ENCODE measurements around the gene SLIT3. TPM values are rescaled to one million over a fixed set of nuclear protein-coding genes. Genes with fewer than 3 reads are reported as not detected.

Gene SLIT3
- total and polyA plus RNA-seq, 2 donors (not counting 3 experiments of a cell fraction or from before 2014, with no cell fraction given), result 0.90 to 1.0 TPM

- H3K4me2 ChIP-seq (ENCODE audit: insufficient read depth, low read length), result no peak overlapping the region
- H3K9me1 ChIP-seq (replicated peaks; ENCODE audit: control insufficient read depth, extremely low read depth, insufficient read depth, low read length), result no peaks in the 10 kb centered on the region
- FAIRE-seq (no peak), DNase-seq (ENCODE audit: low read depth, low spot score) (no peak)
- no peaks in the 10 kb centered on the region for H3K9me3 ChIP-seq (replicated peaks; ENCODE audit: control insufficient read depth, insufficient read depth, low read length)
- H3K27me3 ChIP-seq (ENCODE audit: control insufficient read depth in 2 of 2, insufficient read depth in 2 of 2, low read length in 2 of 2), result no peaks in the 10 kb centered on the region
- ChIA-PET POLR2A (no interaction called here), CTCF (interaction anchor here (0.8 kb wide), 1 partner anchor 9 kb away, joined by 3 read pairs; no protein-coding TSS in a partner anchor)
- no peak overlapping the region for H3K4me3 ChIP-seq (replicated peaks in 1 of 3; ENCODE audit: insufficient read depth in 1 of 3, low read depth in 1 of 3, low read length in 3 of 3)
- no TSS peak for BruUV-seq (replicated peaks)
- no peak overlapping the region for H3K9ac ChIP-seq (replicated peaks; ENCODE audit: extremely low read depth, insufficient read depth, low read length)
- dilution Hi-C loops (cut with MboI; ENCODE audit: extremely low pct_ligation_motif_present, low sequenced_read_pairs), result no loop called here
- H2AFZ ChIP-seq (ENCODE audit: low read depth, low read length), result no peak overlapping the region
- TF ChIP-seq POLR2A (IDR thresholded peaks at IDR 0.05; ENCODE audit: low read depth, low read length), result no peak
- TF ChIP-seq, protein P1, sequence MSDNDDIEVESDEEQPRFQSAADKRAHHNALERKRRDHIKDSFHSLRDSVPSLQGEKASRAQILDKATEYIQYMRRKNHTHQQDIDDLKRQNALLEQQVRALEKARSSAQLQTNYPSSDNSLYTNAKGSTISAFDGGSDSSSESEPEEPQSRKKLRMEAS (IDR thresholded peaks at IDR 0.05; ENCODE audit: insufficient read depth, insufficient read length), result no peak
- TF ChIP-seq GATA2 (IDR thresholded peaks at IDR 0.05; ENCODE audit: insufficient read depth, insufficient read length, low read depth, low read length), result no peak
- TF ChIP-seq CTCF (IDR thresholded peaks at IDR 0.05; ENCODE audit: extremely low read depth in 1 of 2, insufficient read depth in 1 of 2, low read depth in 1 of 2, low read length in 2 of 2), result no peak
- H3K4me1 ChIP-seq (ENCODE audit: control insufficient read depth, extremely low read depth, insufficient read depth, low read length), result no peaks in the 10 kb centered on the region
- intact Hi-C loops (cut with micrococcal nuclease), result no loop called here
- no peaks in the 10 kb centered on the region for H3K36me3 ChIP-seq (ENCODE audit: control insufficient read depth in 2 of 2, extremely low read depth in 1 of 2, insufficient read depth in 2 of 2, low read length in 2 of 2)
- no peak overlapping the region for H3K27ac ChIP-seq (ENCODE audit: insufficient read depth, low read depth, low read length)
- no peaks in the 10 kb centered on the region for H3K79me2 ChIP-seq (ENCODE audit: control insufficient read depth, insufficient read depth, low read length)
- H4K20me1 ChIP-seq (replicated peaks; ENCODE audit: control insufficient read depth, extremely low read depth, insufficient read depth, low read length), result no peaks in the 10 kb centered on the region
Observed at GRCh38 chr5:168658394-168658793, 642.5 kb downstream of the SLIT3 start.

DNA sequence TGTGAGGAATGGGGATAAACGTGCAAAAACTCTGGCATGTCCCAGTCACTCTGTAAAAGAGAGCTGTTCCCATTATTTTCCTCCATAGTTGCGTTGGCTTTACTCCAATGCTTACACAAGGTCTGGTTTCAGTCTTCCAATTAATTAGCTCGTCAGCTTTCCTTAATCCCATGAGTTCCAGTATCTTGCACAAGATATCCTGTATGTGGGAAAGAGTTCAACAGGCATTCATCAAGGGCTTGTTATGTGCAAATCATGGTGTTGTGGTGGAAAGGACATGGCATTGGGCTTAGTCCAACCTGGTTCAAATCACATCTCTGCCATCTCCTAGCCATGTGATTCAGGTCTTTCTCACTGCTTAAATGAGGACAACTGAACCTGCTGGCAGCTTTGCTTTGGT, 644.3 kb downstream of the SLIT3 start:
- FAIRE-seq, result no peak
- CTCF ChIA-PET, result interaction anchor here (1.0 kb wide), 1 partner anchor 8 kb away, joined by 3 read pairs; no protein-coding TSS in a partner anchor
- intact Hi-C loops (cut with micrococcal nuclease), result no loop called here

More for the DNA sequence above, 644.3 kb downstream of the SLIT3 start:
- Histone ChIP-seq H3K36me3 (ENCODE audit: control insufficient read depth in 2 of 2, extremely low read depth in 1 of 2, insufficient read depth in 2 of 2, low read length in 2 of 2) (no peaks in the 10 kb centered on the region), H3K4me1 (ENCODE audit: control insufficient read depth, extremely low read depth, insufficient read depth, low read length) (no peaks in the 10 kb centered on the region), H3K9me3 (replicated peaks; ENCODE audit: control insufficient read depth, insufficient read depth, low read length) (no peaks in the 10 kb centered on the region), H3K79me2 (ENCODE audit: control insufficient read depth, insufficient read depth, low read length) (no peaks in the 10 kb centered on the region), H3K9me1 (replicated peaks; ENCODE audit: control insufficient read depth, extremely low read depth, insufficient read depth, low read length) (no peaks in the 10 kb centered on the region), H4K20me1 (replicated peaks; ENCODE audit: control insufficient read depth, extremely low read depth, insufficient read depth, low read length) (no peaks in the 10 kb centered on the region), H3K4me3 (replicated peaks in 1 of 3; ENCODE audit: insufficient read depth in 1 of 3, low read depth in 1 of 3, low read length in 3 of 3) (no peak overlapping the region), H3K27me3 (ENCODE audit: control insufficient read depth in 2 of 2, insufficient read depth in 2 of 2, low read length in 2 of 2) (no peaks in the 10 kb centered on the region), H3K4me2 (ENCODE audit: insufficient read depth, low read length) (no peak overlapping the region), H3K9ac (replicated peaks; ENCODE audit: extremely low read depth, insufficient read depth, low read length) (no peak overlapping the region), H2AFZ (ENCODE audit: low read depth, low read length) (no peak overlapping the region), H3K27ac (ENCODE audit: insufficient read depth, low read depth, low read length) (no peak overlapping the region)
- TF ChIP-seq MYC (IDR thresholded peaks at IDR 0.05; ENCODE audit: low read depth, low read length), result no peak
- TF ChIP-seq POLR2A (IDR thresholded peaks at IDR 0.05; ENCODE audit: low read depth, low read length), result no peak
- TF ChIP-seq FOS (IDR thresholded peaks at IDR 0.05; ENCODE audit: borderline replicate concordance, insufficient read depth, low read length), result no peak
- TF ChIP-seq POLR2AphosphoS5 (IDR thresholded peaks at IDR 0.05; ENCODE audit: insufficient read depth, low read depth, low read length), result no peak
- POLR2A ChIA-PET, result no interaction called here
- dilution Hi-C loops (cut with MboI; ENCODE audit: extremely low pct_ligation_motif_present, low sequenced_read_pairs), result no loop called here
- no peak for DNase-seq (ENCODE audit: low read depth, low spot score)
- no TSS peak for BruUV-seq (replicated peaks)
